ENCODE data around the gene GNAL.

The GNAL gene

GRCh38 chr18:11872479-11873136 lies 183.5 kb downstream of the GNAL start:
- Histone ChIP-seq H3K79me2 (ENCODE audit: insufficient read depth, low read length) (no peaks in the 10 kb centered on the region), H3K9ac (ENCODE audit: low read length) (no peak overlapping the region), H4K20me1 (ENCODE audit: low read depth, low read length) (no peaks in the 10 kb centered on the region), H3K4me3 (ENCODE audit: insufficient read depth, low read length, poor library complexity, severe bottlenecking) (no peak overlapping the region), H3F3A (ENCODE audit: insufficient read depth) (no peaks in the 10 kb centered on the region), H3K36me3 (ENCODE audit: low read length) (no peaks in the 10 kb centered on the region), H3K27me3 (ENCODE audit: low read length) (no peaks in the 10 kb centered on the region), H3K9me3 (ENCODE audit: insufficient read depth, low read length) (no peaks in the 10 kb centered on the region), H2AFZ (ENCODE audit: low read depth, low read length, severe bottlenecking) (no peak overlapping the region), H3K27ac (ENCODE audit: low read depth, low read length) (no peak overlapping the region), H3K4me2 (ENCODE audit: low read depth, low read length, poor library complexity, severe bottlenecking) (no peak overlapping the region), H3K9me2 (replicated peaks; ENCODE audit: insufficient read depth, low read length) (no peaks in the 10 kb centered on the region)
- no peak for TF ChIP-seq CTCF (IDR thresholded peaks at IDR 0.05; ENCODE audit: insufficient read depth, low read length, poor library complexity, severe bottlenecking)

- H3K27me3 ChIP-seq (ENCODE audit: low read length): no peaks in the 10 kb centered on the region
- no peaks in the 10 kb centered on the region for H3F3A ChIP-seq (ENCODE audit: insufficient read depth)
- no peak overlapping the region for H3K4me3 ChIP-seq (ENCODE audit: insufficient read depth, low read length, poor library complexity, severe bottlenecking)
- no peaks in the 10 kb centered on the region for H3K36me3 ChIP-seq (ENCODE audit: low read length)
- H3K9ac ChIP-seq (ENCODE audit: low read length): no peak overlapping the region
- H2AFZ ChIP-seq (ENCODE audit: low read depth, low read length, severe bottlenecking): no peak overlapping the region
- H3K27ac ChIP-seq (ENCODE audit: low read depth, low read length): no peak overlapping the region
- H3K4me2 ChIP-seq (ENCODE audit: low read depth, low read length, poor library complexity, severe bottlenecking): no peak overlapping the region
- H3K9me3 ChIP-seq (ENCODE audit: insufficient read depth, low read length): no peaks in the 10 kb centered on the region
- H4K20me1 ChIP-seq (ENCODE audit: low read depth, low read length): no peaks in the 10 kb centered on the region
- H3K79me2 ChIP-seq (ENCODE audit: insufficient read depth, low read length): no peaks in the 10 kb centered on the region
- TF ChIP-seq EZH2phosphoT487 (conservative IDR thresholded peaks at IDR 0.05; ENCODE audit: low read length) (no peak), CTCF (IDR thresholded peaks at IDR 0.05; ENCODE audit: insufficient read depth, low read length, poor library complexity, severe bottlenecking) (no peak)
- no peaks in the 10 kb centered on the region for H3K9me2 ChIP-seq (replicated peaks; ENCODE audit: insufficient read depth, low read length)
These were observed 184.7 kb downstream of the GNAL start for GRCh38 chr18:11873670-11874340.

- Histone ChIP-seq H3K9me2 (replicated peaks; ENCODE audit: insufficient read depth, low read length) (no peaks in the 10 kb centered on the region), H4K20me1 (ENCODE audit: low read depth, low read length) (no peaks in the 10 kb centered on the region), H3K36me3 (ENCODE audit: low read length) (no peaks in the 10 kb centered on the region), H3K79me2 (ENCODE audit: insufficient read depth, low read length) (no peaks in the 10 kb centered on the region), H3K27ac (ENCODE audit: low read depth, low read length) (no peak overlapping the region), H3K9me3 (ENCODE audit: insufficient read depth, low read length) (no peaks in the 10 kb centered on the region), H3K9ac (ENCODE audit: low read length) (no peak overlapping the region), H3K4me2 (ENCODE audit: low read depth, low read length, poor library complexity, severe bottlenecking) (no peak overlapping the region), H3F3A (ENCODE audit: insufficient read depth) (no peaks in the 10 kb centered on the region), H3K4me3 (ENCODE audit: insufficient read depth, low read length, poor library complexity, severe bottlenecking) (no peak overlapping the region), H3K27me3 (ENCODE audit: low read length) (no peaks in the 10 kb centered on the region), H2AFZ (ENCODE audit: low read depth, low read length, severe bottlenecking) (no peak overlapping the region)
- TF ChIP-seq EZH2phosphoT487 (conservative IDR thresholded peaks at IDR 0.05; ENCODE audit: low read length) (no peak), CTCF (IDR thresholded peaks at IDR 0.05; ENCODE audit: insufficient read depth, low read length, poor library complexity, severe bottlenecking) (no peak)
These were observed 185.6 kb downstream of the GNAL start for GRCh38 chr18:11874676-11875075.
